GM19238 (cell line): ENCODE results near the gene TMEM39A.

Experiments used
- DNase-seq: peaks from one replicate; pipeline ENCODE4 v3.0.0; 2011; ENCODE audit warnings: low spot score; ENCODE audit not compliant: insufficient read length

Gene TMEM39A

DNA sequence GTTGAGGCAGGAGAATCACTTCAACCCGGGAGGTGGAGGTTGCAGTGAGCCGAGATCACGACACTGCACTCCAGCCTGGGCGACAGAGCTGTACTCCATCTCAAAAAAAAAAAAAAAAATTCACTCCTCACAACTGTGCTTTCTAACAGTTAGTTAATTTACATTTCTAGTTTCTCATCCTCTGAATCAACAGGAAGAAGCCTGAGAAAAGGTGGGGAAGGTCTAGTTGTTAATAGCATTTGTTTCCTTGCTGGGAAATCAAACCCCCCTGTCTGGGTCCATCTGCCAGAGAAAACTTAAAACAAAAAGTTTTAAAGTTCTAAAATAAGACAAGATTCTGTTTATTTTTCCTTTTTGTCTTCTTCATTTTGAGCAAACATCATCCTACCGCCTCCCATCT, 62.3 kb downstream of the TMEM39A start:
- DNase-seq: no peak

DNA sequence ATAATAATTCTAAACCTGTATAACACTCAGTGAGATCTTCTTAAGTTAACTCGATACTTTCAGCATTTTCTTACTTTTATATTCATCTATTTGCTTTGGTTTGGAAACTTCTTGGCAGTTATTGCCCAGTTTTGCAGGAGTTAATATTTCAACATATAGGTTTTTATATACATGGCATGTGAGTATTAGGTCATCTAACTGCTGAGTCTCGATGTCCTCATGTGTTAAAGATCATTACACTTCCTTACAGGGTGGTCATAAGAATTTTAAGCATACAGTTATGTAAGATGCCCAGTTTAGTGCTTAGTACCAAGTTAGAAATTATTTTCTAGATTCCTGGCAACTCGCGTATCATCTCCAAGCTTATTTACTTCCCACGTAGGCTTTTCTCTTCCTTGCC, 62.9 kb downstream of the TMEM39A start:
- DNase-seq: no peak

DNA sequence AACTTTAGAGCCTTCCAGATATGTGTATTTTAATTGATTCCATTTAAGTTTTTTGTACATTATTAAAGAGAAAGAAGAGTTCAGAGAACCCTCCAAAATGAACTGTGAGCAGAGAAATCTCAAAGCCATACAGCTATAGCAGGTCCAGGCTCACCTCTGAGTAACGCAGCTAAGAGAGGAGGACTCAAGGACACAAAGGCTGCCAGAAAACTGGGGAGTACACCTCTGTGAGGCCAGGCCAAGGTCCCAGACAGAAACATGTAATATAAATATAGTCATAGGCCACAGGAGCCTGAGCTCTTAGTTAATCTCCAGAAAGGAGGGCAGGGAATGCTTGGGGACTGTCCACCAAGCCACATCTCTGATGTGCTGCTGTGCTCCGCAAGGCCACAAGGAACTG, 66.5 kb downstream of the TMEM39A start:
- DNase-seq: no peak

DNA sequence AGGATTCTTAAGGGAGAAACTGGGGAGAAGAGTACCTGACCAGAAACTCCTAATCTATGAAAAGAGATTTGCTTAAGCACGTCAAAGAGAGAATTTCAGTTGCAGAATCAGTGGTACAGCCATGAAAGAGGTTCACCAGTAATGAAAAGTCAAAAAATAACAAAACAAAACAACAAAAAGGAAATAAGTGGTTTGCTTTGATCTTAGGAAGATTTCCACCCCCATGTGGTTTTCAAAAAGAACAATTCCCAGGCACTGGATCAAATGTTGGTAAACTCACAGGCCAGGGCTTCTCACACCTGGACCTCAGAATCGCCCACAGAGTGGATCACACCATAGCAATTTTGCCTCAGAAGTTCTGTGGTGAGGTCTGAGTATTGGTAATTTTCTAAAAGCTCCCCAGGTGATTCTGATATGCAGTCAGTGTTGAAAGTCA, 67.5 kb downstream of the TMEM39A start:
- DNase-seq: no peak

DNA sequence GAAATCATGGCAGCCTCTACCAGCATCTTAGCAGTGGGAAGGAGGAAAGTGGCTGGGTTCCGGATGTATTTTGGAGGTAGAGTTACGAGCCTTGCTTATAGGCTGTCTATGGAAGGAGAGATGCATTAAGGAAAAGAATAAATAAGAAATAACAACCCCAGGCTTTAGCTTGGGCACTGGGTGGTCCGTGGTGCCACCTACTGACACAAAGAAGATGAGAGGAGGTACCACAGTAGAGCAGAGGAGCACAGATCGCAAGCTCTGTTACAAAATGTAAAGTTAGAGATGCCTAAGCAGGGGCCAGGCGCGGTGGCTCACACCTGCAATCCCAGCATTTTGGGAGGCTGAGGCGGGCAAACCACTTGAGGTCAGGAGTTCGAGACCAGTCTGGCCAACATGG, 74.8 kb downstream of the TMEM39A start:
- DNase-seq: no peak

DNA sequence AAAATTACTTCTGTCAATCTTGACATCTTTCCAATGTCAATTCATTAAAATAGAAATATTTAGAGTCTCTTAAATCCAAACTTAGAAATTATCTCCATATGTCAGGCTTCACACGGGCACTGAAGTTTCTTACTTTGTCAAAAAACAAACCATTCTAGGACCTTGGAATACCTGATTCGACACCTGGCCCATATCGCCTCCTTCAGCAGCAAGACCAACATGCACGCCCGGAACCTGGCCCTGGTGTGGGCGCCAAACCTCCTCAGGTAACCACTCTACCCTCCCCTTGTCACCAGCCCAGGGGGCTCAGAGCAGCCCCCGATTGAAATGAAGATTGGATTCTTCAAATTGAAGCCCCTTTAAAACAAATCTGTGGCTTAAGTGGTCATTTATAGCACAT, 81.3 kb downstream of the TMEM39A start:
- no peak for DNase-seq

DNA sequence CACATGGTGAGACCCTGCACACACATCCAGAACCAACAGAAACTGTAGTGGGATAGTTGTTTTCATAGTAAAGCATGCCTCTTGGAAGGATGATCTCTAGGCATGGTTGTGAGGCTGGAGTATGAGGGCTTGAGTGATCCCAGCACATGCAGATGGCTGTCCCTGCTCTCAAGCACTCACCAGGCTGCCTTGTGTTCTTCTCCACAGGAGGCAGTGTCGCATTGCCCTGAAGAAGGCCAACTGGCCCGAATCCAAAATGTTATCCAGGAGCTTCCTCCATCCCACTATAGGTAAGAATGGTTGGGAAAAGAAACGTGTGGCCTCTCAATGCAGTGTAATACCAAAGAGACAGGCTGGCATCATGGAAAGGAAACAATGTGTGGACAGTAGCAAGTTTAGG, 82.7 kb downstream of the TMEM39A start:
- no peak for DNase-seq
